Measurements from ENCODE around the gene MED22.
"Not testable (repeated sequence)": the region's sequence is repeated elsewhere in the genome, so short reads cannot be mapped to it uniquely, and the experiment has no call there.

MED22 gene

GRCh38 chr9:133303266-133304157 lies 44.4 kb downstream of the MED22 start:
- DNase-seq: no peak

DNA sequence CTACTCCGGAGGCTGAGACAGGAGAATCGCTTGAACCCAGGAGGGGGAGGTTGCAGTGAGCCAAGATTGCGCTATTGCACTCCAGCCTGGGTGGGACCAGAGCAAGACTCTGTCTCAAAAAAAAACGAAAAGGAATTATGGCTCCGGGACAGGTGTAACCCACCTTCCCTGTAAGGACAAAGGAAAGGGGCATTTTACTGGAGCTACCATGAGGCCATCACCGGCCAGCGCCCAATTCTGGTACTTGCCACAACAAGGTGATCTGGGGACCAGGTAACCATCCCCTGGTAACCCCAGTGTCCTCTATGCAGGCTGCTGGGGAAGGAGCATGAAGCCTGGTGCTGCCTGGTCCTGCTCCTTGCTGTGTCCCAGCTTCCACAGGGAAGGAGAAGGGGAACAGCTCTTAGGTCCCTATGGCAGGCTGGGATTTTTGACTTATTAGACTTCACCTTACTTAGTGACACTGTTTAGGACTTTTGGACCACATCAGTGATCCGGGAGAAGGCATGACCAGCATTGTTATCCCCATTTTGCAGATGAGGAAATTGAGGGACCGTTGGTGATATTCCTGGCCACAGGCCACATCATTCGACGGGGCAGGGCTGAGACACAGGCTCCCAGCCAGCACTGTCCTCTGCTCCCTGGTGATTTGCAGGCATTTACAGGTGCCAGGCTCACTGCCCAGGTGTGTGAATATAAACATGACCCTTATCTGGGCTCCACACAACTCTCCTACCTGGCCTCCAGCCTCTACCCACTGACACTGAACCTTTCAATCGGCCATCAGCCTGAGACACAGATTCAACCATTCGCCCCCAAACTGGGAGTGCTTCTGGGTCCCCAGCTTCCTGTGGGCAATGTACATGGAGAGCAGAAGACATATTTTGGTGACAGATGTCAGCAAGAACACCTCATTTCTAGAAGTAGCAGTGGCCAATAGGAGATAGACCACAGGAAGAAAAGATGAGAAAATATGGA lies 46.4 kb downstream of the MED22 start:
- DNase-seq: no peak

DNA sequence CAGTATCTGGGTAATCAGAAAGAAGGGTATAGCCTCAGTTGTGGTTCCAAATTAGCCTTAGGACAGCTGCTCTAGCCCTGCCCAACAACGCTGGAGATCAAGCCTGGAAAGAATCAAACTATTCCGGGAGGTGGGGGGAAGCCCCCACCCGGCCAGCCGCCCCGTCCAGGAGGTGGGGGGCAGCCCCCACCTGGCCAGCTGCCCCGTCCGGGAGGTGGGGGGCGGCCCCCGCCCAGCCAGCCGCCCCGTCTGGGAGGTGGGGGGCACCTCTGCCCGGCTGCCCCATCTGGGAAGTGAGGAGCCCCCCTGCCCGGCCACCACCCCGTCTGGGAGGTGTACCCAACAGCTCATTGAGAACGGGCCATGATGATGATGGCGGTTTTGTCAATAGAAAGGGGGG lies 47.9 kb downstream of the MED22 start:
- DNase-seq: not testable (repeated sequence)

DNA sequence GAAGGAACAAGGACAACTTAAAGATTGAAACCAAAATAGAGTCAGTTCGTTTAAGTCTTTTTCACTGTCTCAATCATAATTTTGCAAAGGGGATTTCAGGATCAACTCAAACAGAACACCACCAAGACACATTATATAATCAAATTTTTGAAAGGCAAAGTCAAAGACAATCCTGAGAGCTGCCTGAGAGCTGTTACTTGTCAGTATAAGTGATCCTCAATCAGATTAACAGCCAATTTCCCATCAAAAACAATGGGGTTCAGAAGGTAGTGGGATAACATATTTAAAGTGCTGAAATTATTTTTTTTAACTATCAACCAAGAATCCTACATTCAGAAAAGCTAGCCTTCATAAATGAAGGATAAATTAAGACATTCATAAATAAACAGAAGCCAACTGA lies 53.7 kb downstream of the MED22 start:
- no peak for DNase-seq

DNA sequence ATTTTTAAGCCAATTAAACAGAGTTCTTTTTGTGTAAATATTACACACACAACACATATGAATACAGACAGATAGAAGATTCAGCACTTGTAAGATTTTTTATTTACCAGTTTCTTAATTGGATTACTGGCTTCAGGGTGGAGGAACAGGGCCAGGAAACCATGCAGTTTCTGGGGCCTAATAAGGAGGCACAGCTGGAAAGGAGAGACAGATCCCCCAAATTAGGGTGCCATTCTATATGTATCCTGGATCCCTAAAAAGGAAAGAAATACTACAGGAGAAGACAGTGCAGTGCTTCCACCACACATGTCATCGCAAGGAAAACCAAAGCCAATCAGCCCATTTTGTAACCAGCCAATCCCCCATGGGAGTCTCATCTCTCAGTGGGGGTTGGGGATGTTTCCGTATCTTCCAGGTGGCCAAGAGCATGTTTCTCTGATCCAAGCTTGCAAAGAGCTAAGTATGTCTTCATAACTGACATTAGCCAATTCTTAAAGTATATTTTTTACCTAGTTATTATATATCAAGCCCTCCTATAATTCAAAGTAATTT lies 57.1 kb downstream of the MED22 start:
- no peak for DNase-seq
